Right renal cortex interstitium (tissue), 3 donors: ENCODE results near the gene AMDHD2. TPM values are rescaled to one million over a fixed set of nuclear protein-coding genes. Genes with fewer than 3 reads are reported as not detected.
"Not testable (repeated sequence)": the region's sequence is repeated elsewhere in the genome, so short reads cannot be mapped to it uniquely, and the experiment has no call there.

Experiments
- DNase-seq, 3 donors: peaks; one replicate each; pipeline ENCODE4 v3.0.0-alpha.2; 2013; ENCODE audit warnings: low read depth in 3 of 3, low spot score in 2 of 3
- polyA plus RNA-seq, 3 donors: library from polyadenylated mRNA; unstranded; fragments of 120-200 nt; gene quantifications; one replicate each; pipeline ENCODE4 v1.2.1, GENCODE V29; 2013; ENCODE audit not compliant: insufficient read length in 3 of 3

The AMDHD2 gene
- polyA plus RNA-seq, 3 donors: 18.6 to 24.0 (median 21.7) TPM

DNA sequence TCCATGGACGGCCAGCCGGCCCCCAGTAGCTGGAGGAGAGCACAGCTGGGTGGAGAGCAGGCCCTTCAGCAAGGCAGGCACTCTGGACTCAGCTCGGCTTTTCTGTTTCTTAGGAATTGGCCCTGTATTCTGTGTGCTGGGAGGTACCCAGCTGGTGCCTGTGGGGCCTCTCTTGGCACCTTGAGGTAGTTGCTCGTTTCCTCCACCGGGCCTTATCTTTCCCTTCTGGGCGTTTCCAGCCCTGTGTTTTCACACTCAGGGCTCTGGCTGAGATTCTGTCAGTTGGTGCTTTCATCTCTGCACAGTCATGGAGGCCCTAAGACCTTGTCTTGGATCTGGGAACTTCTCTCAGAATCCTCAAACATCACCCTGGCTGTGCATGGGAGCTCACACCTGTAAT lies 47.3 kb downstream of the AMDHD2 start:
- DNase-seq: not testable (repeated sequence)

- DNase-seq: not testable (repeated sequence)
Measured at GRCh38 chr16:2568573-2568972, 48.4 kb downstream of the AMDHD2 start.

DNA sequence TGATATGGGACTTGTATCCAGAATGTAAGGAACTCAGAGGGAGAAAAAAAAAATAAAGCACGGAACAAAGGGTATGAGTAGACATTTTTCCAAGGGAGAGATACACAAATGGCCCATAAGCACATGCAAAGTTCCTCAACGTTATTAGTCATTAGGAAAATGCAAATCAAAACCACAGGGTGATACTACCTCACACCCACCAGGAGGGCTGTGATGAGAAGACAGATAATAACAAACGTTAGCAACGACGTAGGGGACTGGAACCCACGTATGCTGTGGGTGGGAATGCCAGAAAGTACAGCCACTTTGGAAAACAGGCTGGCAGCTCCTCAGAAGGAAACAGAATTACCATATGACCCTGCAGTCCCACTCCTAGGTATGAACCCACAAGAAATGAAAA lies 52.5 kb downstream of the AMDHD2 start:
- DNase-seq: not testable (repeated sequence)

DNA sequence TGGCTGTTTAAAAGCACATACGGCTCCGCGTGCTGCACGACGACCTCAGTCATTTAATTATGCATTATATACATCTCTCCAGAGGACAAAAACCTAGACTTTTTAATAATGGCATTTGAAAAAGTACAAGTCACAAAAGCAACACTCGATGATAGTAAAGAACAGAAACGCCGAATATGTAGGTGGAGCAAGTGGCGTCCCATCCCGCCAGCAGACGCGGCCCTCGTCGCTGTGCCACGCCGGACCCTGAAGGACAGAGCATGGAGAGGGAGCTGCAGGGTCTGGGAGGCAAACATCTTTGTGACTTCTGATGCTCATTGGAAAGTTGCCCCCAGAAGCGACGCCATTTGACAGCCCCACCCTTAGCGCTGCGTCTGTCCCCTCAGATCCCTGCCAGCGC lies 55.7 kb downstream of the AMDHD2 start:
- not testable (repeated sequence) for DNase-seq

DNA sequence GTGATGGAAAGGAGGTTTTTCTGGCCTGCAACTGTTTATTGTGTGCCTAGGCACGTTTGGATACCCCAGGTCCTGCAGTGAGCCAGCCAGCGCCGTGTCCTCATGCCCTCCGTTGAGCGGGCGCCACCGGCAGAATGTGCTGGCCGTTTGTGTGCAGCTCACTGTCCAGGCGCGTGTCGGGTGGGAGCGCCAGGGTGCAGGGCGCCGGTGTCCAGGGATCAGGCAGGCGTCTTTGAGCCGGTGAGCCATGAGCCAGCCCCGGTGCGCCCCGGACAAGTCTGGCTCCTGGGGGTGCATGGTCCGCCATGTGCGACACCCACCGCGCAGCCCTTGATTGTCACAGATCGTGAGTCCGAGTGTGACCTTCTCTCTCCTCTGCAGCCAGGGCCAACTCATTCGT lies 56.9 kb downstream of the AMDHD2 start:
- DNase-seq: not testable (repeated sequence)

DNA sequence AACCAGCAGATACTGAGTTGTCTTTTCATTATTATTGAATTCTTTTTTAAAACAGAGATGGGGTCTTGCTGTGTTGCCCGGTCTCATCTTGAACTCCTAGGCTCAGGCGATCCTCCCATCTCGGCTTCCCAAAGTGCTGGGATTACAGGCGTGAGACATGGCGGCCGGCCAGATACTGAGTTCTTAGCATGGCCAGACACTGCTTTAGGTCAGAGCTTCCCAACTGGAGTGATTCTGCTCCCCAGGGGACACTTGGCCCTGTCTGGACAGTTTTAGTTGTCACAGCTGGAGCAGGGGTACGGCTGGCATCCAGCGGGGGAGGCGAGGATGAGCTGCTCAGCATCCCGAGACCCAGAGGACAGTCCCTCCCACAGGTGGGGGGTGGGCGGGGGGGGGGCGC lies 58.7 kb downstream of the AMDHD2 start:
- DNase-seq: not testable (repeated sequence)

DNA sequence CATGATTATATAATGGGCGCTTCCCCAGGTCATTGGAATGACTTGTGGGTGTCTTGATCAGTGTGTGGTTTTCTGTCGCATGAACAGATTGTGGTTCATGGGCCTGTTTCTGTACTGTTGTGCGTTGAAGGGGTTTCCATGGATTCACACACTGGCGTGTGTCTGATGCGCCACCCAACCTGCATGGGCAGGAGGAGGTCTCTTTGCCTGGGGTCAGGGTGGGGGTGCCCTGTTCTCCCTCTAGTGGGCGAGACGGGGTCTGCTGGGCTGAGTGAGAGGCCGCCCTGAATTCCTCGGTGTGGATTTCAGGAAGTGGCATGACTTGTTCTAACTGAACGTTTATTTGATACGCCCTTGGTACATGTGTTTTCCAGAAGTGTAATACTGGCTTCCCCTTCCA lies 60.0 kb downstream of the AMDHD2 start:
- not testable (repeated sequence) for DNase-seq

- not testable (repeated sequence) for DNase-seq
Measured at GRCh38 chr16:2580818-2581217, 60.6 kb downstream of the AMDHD2 start.

Other genes starting within 250 kb of the AMDHD2 start
- 1 to 10 TPM; 4.3 to 5.5 (median 5.4) TPM for gene ABCA3, start 179.6 kb upstream of the AMDHD2 start, polyA plus RNA-seq
- gene CCNF, start 90.9 kb upstream of the AMDHD2 start, polyA plus RNA-seq: 10 to 100 TPM in 1 of 3 donors, 1 to 10 TPM in 2; 9.8 to 10.3 (median 9.9) TPM
- 1 to 10 TPM; 7.9 to 9.3 (median 9.0) TPM for gene TEDC2, start 60.3 kb upstream of the AMDHD2 start, polyA plus RNA-seq
- 1 to 10 TPM; 1.7 to 2.5 (median 2.4) TPM for gene NTN3, start 49.1 kb upstream of the AMDHD2 start, polyA plus RNA-seq
- gene TBC1D24, start 45.2 kb upstream of the AMDHD2 start, polyA plus RNA-seq: 10 to 100 TPM; 14.3 to 17.7 (median 14.6) TPM
- 100 to 1,000 TPM; 139 to 187 (median 148) TPM for gene ATP6V0C, start 6.4 kb upstream of the AMDHD2 start, polyA plus RNA-seq
- gene CEMP1, start 11.0 kb downstream of the AMDHD2 start, polyA plus RNA-seq: 1 to 10 TPM; 2.2 to 3.7 (median 2.5) TPM
- gene PDPK1, start 17.6 kb downstream of the AMDHD2 start, polyA plus RNA-seq: 10 to 100 TPM; 49.6 to 60.8 (median 51.2) TPM
- 10 to 100 TPM; 23.7 to 25.6 (median 24.2) TPM for gene KCTD5, start 162.2 kb downstream of the AMDHD2 start, polyA plus RNA-seq
- 1 to 10 TPM; 1.2 to 1.7 (median 1.2) TPM for gene PRSS27, start 199.9 kb downstream of the AMDHD2 start, polyA plus RNA-seq
- gene SRRM2, start 232.3 kb downstream of the AMDHD2 start, polyA plus RNA-seq: 100 to 1,000 TPM; 383 to 548 (median 392) TPM